ENCODE data around the gene KRTAP10-2.
"Not testable (repeated sequence)": the region's sequence is repeated elsewhere in the genome, so short reads cannot be mapped to it uniquely, and the experiment has no call there.

Gene KRTAP10-2

DNA sequence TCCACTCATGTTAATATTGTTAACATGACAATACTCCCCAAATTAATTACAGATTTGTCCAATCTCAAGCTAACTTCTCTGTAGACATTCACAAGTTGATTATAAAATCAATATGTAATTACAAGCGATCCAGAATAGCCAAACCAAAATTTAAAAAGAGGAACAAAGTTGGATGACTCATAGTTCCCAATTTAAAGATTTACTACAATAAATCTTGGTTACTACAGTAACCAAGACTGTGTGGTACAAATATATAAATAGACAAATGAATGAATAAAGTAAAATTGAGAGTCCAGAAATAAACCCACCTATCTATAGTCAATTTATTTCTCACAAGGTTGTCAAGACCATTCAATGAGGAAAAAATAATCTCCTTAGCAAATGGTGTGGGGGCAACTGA, 15.1 kb upstream of the KRTAP10-2 start:
- no peak for DNase-seq

GRCh38 chr21:44564886-44565598, 13.7 kb upstream of the KRTAP10-2 start:
- no peak for DNase-seq

GRCh38 chr21:44564099-44564498, 12.8 kb upstream of the KRTAP10-2 start:
- no peak for DNase-seq

DNA sequence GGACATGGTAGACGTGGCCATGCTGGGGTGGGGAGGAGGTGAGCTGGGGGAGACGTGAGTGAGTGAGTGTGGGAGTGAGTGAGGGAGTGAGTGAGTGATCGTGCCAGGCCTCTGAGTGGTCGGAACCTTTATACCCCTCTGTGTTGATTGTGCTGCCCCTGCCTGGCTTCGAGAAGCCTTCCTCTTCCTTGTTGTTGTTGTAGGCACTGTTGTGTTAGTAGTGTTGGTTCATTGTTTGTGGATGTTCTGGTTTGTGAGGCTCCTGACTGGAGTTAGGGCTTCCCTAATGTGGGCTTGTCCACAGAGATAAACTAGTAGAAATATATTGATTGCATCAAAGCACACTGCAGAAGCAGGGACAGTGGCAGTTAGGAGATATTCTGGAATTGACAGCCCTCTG, 7.4 kb upstream of the KRTAP10-2 start, which contains the start of gene KRTAP10-3:
KRTAP10-3 (minus strand) TSS at position 101 of the 400 bp plus-strand sequence; CDS start at position 21, 80 bp downstream.
- no peak for DNase-seq

GRCh38 chr21:44558329-44558675, 7.0 kb upstream of the KRTAP10-2 start:
- DNase-seq, result not testable (repeated sequence)

GRCh38 chr21:44557491-44558328, 6.4 kb upstream of the KRTAP10-2 start:
- no peak for DNase-seq

DNA sequence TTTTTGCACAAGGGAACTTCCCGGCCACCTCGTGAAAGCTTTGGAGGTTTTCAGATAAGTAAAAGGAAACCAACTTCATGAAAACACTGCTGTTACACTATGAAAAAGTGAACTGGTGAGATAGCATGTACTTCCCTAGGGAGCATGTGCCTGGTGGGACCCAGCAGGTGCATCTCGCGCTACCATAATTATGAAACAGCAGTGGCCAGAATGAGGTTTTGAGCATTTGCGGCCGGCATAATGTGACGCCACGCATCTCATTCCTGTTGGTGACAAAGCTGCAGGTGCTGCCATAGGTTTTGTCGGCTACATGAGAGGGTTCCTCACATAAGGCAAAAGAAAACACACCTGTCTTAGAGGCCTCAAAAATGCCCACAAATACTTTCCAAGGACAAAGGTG, 5.6 kb upstream of the KRTAP10-2 start:
- peak; percentile 46 for DNase-seq

DNA sequence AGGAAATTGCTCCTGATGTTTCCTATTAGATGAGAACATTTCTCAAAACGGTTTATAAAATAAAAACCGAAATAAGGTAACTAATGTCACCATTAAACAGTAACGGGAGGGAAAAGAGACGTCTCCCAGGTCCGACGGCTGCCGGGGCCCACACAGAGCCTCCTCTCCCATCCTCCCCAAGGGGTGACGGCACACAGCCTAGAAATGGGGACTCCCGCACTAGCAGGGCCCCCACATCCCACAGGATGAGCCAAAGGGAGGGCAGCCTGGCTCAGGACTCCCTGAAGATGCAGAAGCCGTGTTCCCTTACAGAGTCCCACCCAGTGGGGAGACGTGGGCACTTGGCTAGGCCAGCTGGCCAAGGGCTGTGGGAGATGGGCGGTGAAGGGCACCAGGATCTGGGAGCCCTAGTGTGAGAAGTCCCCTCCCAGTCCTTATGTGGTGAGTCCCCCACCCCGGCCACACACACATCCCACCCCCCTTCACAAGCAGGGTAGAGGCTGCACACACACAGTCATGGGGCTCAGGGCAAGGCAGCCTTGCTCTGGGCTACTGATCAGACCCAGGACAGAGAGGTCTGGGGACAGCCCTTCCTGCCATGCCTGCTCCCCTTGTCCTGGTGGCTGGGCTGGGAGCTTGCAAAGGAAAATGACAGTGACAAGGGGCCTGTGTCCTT, 4.0 kb upstream of the KRTAP10-2 start:
- no peak for DNase-seq

DNA sequence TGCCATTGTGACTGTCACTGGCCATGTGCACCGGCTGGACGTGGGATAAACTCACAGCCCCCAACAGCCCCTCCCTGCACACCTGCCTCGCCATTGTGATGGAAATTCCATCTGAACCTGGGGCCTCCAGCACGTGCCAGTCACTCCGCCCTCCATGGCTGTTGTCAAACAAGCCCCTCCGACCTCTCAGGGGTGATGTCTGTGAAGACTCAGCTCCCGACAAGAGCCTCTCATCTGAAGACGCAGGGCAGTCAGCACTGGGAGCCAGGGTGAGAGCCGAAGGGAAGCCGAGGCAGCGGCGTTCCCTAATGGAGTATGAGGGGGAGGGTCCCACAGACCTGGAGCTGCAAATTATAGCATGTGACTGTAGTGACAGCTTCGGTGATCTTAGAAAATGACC, 1.4 kb upstream of the KRTAP10-2 start:
- DNase-seq, result no peak

GRCh38 chr21:44552136-44552535, 831 bp upstream of the KRTAP10-2 start:
- DNase-seq, result no peak

DNA sequence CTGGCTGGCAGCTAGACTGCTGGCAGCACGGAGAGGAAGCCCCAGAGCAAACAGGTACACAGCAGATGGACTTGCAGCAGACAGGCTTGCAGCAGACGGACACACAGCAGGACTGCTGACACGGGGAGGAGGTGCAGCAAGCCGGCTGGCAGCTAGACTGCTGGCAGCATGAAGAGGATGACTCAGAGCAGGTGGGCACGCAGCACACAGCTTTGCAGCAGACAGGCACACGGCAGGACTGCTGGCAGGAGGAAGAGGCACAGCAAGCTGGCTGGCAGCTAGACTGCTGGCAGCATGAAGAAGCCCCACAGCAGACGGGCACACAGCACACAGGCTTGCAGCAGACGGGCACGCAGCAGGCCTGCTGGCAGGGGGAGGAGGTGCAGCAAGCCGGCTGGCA, 498 bp downstream of the KRTAP10-2 start:
- DNase-seq, result peak; percentile 64

GRCh38 chr21:44550285-44550684, 1.0 kb downstream of the KRTAP10-2 start:
- not testable (repeated sequence) for DNase-seq

GRCh38 chr21:44549525-44550211, 1.6 kb downstream of the KRTAP10-2 start:
- DNase-seq, result no peak

DNA sequence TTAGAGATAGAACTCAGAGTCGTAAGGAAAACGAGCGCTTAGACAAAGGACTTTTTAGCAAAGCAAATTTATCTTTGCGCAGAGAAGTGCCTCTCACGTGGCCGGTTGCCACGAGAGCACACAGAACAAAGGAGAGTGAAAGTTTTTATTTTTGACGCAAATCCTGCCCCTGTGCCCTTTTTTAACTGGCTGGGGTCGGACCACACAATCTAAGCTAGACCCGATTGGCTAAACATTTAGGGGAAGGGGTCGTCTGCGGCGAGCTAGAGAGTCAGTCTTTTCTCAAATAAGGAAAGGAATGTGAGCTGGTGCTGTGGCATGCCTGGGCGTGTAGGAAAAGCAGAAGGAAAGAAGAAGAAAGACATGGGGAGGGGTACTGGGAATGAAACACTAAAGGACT, 2.4 kb downstream of the KRTAP10-2 start:
- no peak for DNase-seq

- no peak for DNase-seq
These were observed 2.9 kb downstream of the KRTAP10-2 start for GRCh38 chr21:44548381-44548780.

- DNase-seq, result no peak
These were observed 3.5 kb downstream of the KRTAP10-2 start for GRCh38 chr21:44547656-44548331.

GRCh38 chr21:44544566-44544965, 6.7 kb downstream of the KRTAP10-2 start:
- no peak for DNase-seq

DNA sequence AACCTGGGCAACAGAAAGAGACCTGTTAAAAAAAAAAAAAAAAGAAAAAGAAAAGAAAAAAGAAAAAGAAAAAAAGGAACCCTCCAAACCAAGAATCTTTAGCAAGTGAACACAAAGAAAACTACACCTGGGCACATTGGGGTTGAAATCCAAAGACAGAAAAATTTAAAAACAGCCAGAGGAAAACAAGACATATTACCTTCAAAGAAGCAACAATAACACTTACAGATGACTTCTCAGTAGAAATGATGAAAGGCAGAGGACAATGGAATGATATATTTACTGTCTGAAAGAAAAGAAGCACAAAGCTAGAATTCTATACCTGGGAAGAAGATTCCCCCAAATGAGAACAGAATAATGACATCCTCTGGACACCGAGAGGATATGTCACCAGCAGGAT, 8.6 kb downstream of the KRTAP10-2 start:
- DNase-seq, result no peak

DNA sequence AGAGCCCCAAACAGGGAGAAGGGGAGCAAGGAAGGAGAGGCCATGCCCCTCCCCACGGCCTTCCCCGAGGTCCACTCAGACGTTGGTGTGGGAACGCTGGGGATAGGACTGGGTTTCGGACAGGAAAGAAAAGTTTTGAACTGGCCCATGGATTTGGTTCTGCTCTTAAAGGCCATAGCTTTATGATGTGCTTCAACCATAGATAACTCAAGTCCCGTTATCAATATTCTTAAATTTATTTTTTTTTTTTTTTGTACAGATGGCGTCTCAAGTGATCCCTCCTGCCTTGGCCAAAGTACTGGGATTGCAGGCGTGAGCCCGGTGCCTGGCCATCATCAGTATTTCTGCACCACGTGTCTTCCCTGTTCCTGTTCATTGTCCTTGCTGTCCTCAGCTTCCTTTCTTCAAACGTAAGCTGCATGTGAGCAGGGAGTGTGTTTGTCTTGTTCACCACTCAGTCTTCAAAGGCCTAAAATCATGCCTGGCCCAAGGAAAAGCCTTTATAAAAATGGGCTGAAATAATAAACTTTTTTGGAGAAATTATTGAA, 10.5 kb downstream of the KRTAP10-2 start:
- no peak for DNase-seq

DNA sequence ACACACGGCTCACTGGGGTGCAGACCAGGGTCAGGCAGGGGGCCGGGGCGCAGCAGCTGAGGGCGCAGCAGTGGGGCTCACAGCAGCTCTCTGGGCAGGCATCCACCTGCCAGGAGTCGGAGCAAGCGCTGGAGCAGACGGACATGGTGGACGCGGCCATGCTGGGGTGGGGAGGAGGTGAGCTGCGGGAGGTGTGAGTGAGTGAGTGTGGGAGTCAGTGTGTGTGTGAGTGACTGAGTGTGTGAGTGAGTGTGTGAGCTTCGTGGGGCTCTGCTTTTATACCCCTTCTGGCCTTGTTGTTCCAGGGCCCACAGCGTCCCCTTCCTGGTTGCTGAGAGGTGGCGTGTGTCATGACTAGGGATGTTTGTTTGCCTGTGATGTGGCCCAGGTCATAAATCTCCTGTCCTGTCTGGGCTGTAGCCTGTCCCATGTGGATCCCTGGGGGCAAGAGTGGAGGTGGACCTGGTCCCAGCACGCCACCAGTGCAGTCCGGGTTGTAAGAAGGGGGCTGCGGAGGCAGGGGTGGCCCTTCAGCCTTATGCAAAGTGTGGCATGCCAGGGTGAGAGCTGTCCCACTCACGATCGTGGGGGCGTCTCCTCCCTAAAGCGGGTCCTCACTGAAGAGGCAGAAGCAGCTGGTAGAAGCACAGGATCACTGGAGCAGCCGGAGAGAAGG, 11.2 kb downstream of the KRTAP10-2 start, which contains the start of gene KRTAP10-1:
KRTAP10-1 (minus strand) TSS at position 205 of the 676 bp plus-strand sequence; CDS start at position 160, 45 bp downstream.
- DNase-seq, result no peak

DNA sequence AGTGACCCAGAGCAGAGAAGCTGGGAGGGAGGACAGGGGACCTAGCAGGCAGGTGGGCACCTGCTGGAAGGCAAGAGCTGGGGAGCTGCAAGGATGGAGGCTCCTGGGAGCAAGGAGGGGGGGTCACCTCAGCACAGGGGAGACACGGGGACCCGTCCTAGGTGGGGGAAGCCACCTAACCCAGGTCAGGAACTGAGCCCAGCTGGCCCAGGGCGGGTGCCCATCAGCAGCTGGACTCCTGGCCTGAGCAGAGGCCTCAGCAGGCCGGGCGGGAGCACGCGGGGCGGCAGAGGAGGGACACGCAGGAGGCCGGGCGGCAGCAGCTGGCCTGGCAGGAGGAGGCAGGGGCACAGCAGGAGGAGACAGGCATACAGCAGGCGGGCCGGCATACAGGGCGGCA, 12.3 kb downstream of the KRTAP10-2 start:
- no peak for DNase-seq

Measured in DMS53 (cell line).